SK-N-SH (cell line): ENCODE results near the gene ID1. TPM values are rescaled to one million over a fixed set of nuclear protein-coding genes. Genes with fewer than 3 reads are reported as not detected.
A peak's percentile ranks its signal among the peaks of the same experiment; 100 is the strongest.

ENCODE experiments used
- CTCF ChIA-PET: fragments of 300-600, 350-600 bp; formaldehyde crosslinking; extraction: SDS; loops from one replicate; lab custom pipeline; 2021; lab: Yijun Ruan, JAX
- POLR2A ChIA-PET: fragments of 350-600 bp; sonication (Branson Sonifier 250); formaldehyde crosslinking; extraction: SDS; loops from one replicate; lab custom pipeline; 2020; ENCODE audit warnings: antibody characterized with exemption, inconsistent platforms; lab: Yijun Ruan, JAX
- DNase-seq: peaks from one replicate; pipeline ENCODE4 v3.0.0; 2012
- H2AFZ ChIP-seq: fragments of 200-600 bp; sonication (generic); 2 replicates; pipeline ENCODE4 v1.8.1; 2016; ENCODE audit warnings: antibody characterized with exemption, mild to moderate bottlenecking, low read depth
- H3F3A ChIP-seq: fragments of 200-600 bp; sonication (generic); replicated peaks from 2 replicates; pipeline ENCODE3; 2016; ENCODE audit warnings: antibody characterized with exemption, mild to moderate bottlenecking; ENCODE audit not compliant: insufficient read depth
- H3K27ac ChIP-seq, 2 experiments: fragments of 200-500 bp in 1 of 2; fragments of 200-600 bp in 1 of 2; sonication (Bioruptor generic) in 1 of 2; sonication (generic), shearing (Covaris generic) in 1 of 2; 2 replicates each; pipeline versions ENCODE4 v1.5.1 to v1.6.1; 2014 to 2016; ENCODE audit warnings: low read depth in 2 of 2, inconsistent platforms in 1 of 2, low read length in 1 of 2, mild to moderate bottlenecking in 1 of 2, mixed read lengths in 1 of 2
- H3K27me3 ChIP-seq: fragments of 200-600 bp; sonication (generic), shearing (Covaris generic); 2 replicates; pipeline ENCODE4 v1.6.1; 2016; ENCODE audit warnings: mixed run types; ENCODE audit not compliant: insufficient read depth
- H3K36me3 ChIP-seq, 2 experiments: fragments of 200-500 bp in 1 of 2; fragments of 200-600 bp in 1 of 2; sonication (Bioruptor generic) in 1 of 2; sonication (generic) in 1 of 2; replicated peaks in 1 of 2; 2 replicates each; pipeline versions ENCODE3 to v1.5.1; 2014 to 2016; ENCODE audit warnings: low read length in 1 of 2, mild to moderate bottlenecking in 1 of 2; ENCODE audit not compliant: insufficient read depth in 2 of 2, control insufficient read depth in 1 of 2
- H3K4me1 ChIP-seq, 2 experiments: fragments of 200-500 bp in 1 of 2; fragments of 200-600 bp in 1 of 2; sonication (Bioruptor generic) in 1 of 2; sonication (generic), shearing (Covaris generic) in 1 of 2; 2 replicates each; pipeline versions ENCODE4 v1.5.1 to v1.6.1; 2014 to 2016; ENCODE audit warnings: low read depth in 1 of 2, low read length in 1 of 2, mixed run types in 1 of 2; ENCODE audit not compliant: insufficient read depth in 2 of 2, control insufficient read depth in 1 of 2
- H3K4me2 ChIP-seq: fragments of 200-600 bp; sonication (generic), shearing (Covaris generic); 2 replicates; pipeline ENCODE4 v1.6.1; 2017; ENCODE audit warnings: mixed run types
- H3K4me3 ChIP-seq, 2 experiments: fragments of 200-500 bp in 1 of 2; fragments of 200-600 bp in 1 of 2; sonication (Bioruptor generic) in 1 of 2; sonication (generic), shearing (Covaris generic) in 1 of 2; 2 replicates each; pipeline versions ENCODE4 v1.5.1 to v1.8.1; 2014 to 2016; ENCODE audit warnings: low read depth in 2 of 2, inconsistent platforms in 1 of 2, low read length in 1 of 2, mild to moderate bottlenecking in 1 of 2, mixed read lengths in 1 of 2, moderate library complexity in 1 of 2
- H3K79me2 ChIP-seq: fragments of 200-600 bp; sonication (generic); 2 replicates; pipeline ENCODE4 v1.8.1; 2017; ENCODE audit warnings: mild to moderate bottlenecking; ENCODE audit not compliant: insufficient read depth
- H3K9ac ChIP-seq: fragments of 200-600 bp; sonication (generic); 2 replicates; pipeline ENCODE4 v1.6.1; 2017; ENCODE audit warnings: mixed run types
- H3K9me2 ChIP-seq: fragments of 200-600 bp; sonication (generic); 2 replicates; pipeline ENCODE4 v1.6.1; 2017; ENCODE audit warnings: mixed run types
- H3K9me3 ChIP-seq: fragments of 200-600 bp; sonication (generic); 2 replicates; pipeline ENCODE4 v1.6.1; 2017; ENCODE audit warnings: mixed run types, mild to moderate bottlenecking, moderate library complexity
- H4K20me1 ChIP-seq: fragments of 200-600 bp; sonication (generic); 2 replicates; pipeline ENCODE4 v1.6.1; 2017; ENCODE audit warnings: mild to moderate bottlenecking, mixed run types; ENCODE audit not compliant: insufficient read depth
- CHD2 ChIP-seq: fragments of 150-350 bp; IDR thresholded peaks from 2 replicates; pipeline ENCODE4 v1.6.1; 2018; ENCODE audit warnings: low read length; ENCODE audit not compliant: partially characterized antibody
- EZH2phosphoT487 ChIP-seq: fragments of 200-600 bp; sonication (generic); IDR thresholded peaks from 2 replicates; pipeline ENCODE4 v1.6.1; 2017; ENCODE audit warnings: low read depth, mixed run types, mild to moderate bottlenecking, antibody characterized with exemption, moderate library complexity, borderline replicate concordance
- FOSL2 ChIP-seq: IDR thresholded peaks from 2 replicates; pipeline ENCODE4 v1.4.0; 2012; ENCODE audit warnings: low read depth, mild to moderate bottlenecking, moderate library complexity, borderline replicate concordance
- GABPA ChIP-seq: IDR thresholded peaks from 2 replicates; pipeline ENCODE4 v1.4.0; 2012; ENCODE audit warnings: low read depth, mild to moderate bottlenecking
- JUND ChIP-seq: IDR thresholded peaks from 2 replicates; pipeline ENCODE4 v1.4.0; 2012
- MEF2A ChIP-seq: IDR thresholded peaks from 2 replicates; pipeline ENCODE4 v1.4.0; 2012; ENCODE audit warnings: low read depth, borderline replicate concordance
- NRF1 ChIP-seq: IDR thresholded peaks from 2 replicates; pipeline ENCODE4 v1.6.1; 2012; ENCODE audit warnings: low read depth, mild to moderate bottlenecking, low read length
- RAD21 ChIP-seq: IDR thresholded peaks from 2 replicates; pipeline ENCODE4 v1.6.1; 2012; ENCODE audit warnings: mild to moderate bottlenecking, low read length
- RXRA ChIP-seq: IDR thresholded peaks from 2 replicates; pipeline ENCODE4 v1.4.0; 2012; ENCODE audit warnings: low read depth, mild to moderate bottlenecking, borderline replicate concordance
- SIN3A ChIP-seq: IDR thresholded peaks from 2 replicates; pipeline ENCODE4 v1.6.1; 2012; ENCODE audit warnings: low read depth, mild to moderate bottlenecking, low read length, moderate library complexity, borderline replicate concordance
- SMC3 ChIP-seq: IDR thresholded peaks from 2 replicates; pipeline ENCODE4 v1.6.1; 2012; ENCODE audit warnings: low read depth, low read length, improper control_type of control experiment
- TEAD4 ChIP-seq: IDR thresholded peaks from 2 replicates; pipeline ENCODE4 v1.4.0; 2012; ENCODE audit warnings: mild to moderate bottlenecking, borderline replicate concordance; ENCODE audit not compliant: insufficient read depth
- YY1 ChIP-seq: IDR thresholded peaks from 2 replicates; pipeline ENCODE4 v1.4.0; 2012; ENCODE audit warnings: low read depth, mild to moderate bottlenecking
- WGBS: methylation state at CpG from one replicate; pipeline ENCODE4 v1.1.6; 2017; ENCODE audit warnings: low lambda C conversion rate; 5-methylcytosine and 5-hydroxymethylcytosine counted together
- polyA plus RNA-seq, 3 experiments: library from polyadenylated mRNA; depleted of rRNA; stranded (reverse); fragments of >200 nt; gene quantifications; 2 replicates each; pipeline ENCODE4 v1.2.3, GENCODE V29; 2012
- TF ChIP-seq, protein P1 (sequence below): fragments of 150-350 bp; IDR thresholded peaks from 2 replicates; pipeline ENCODE4 v1.6.1; 2016; ENCODE audit warnings: mild to moderate bottlenecking, low read depth, low read length
- TF ChIP-seq, protein P2 (sequence below): fragments of 200-600 bp; sonication (generic); IDR thresholded peaks from 2 replicates; pipeline ENCODE4 v1.6.1; 2017; ENCODE audit warnings: antibody characterized with exemption, mild to moderate bottlenecking, moderate library complexity
- TF ChIP-seq, protein P3 (sequence below): IDR thresholded peaks from 2 replicates; pipeline ENCODE4 v1.4.0; 2012; ENCODE audit warnings: low read depth, borderline replicate concordance
- TF ChIP-seq, protein P4 (sequence below): IDR thresholded peaks from 2 replicates; pipeline ENCODE4 v1.4.0; 2012; ENCODE audit warnings: low read depth

ID1 gene
- polyA plus RNA-seq, 1 of the 3 experiments (the other 2 are of a cell fraction) = 493 TPM

- Histone ChIP-seq H4K20me1 (no peaks in the 10 kb centered on the region), H3K9me3 (no peaks in the 10 kb centered on the region), H3K9me2 (no peaks in the 10 kb centered on the region), H3K9ac (peak overlapping the region; percentile 48; the same call in 1 of the 2 replicates), H3K27me3 (no peaks in the 10 kb centered on the region), H3F3A (peaks cover 64% of the 10 kb centered on the region), H3K4me2 (peak overlapping the region; percentile 49; the same call in 1 of the 2 replicates), H3K4me3 (peak overlapping the region in 1 of 2 experiments; percentile 49; a peak in 1 of 4 replicates), H3K79me2 (peaks cover 17% of the 10 kb centered on the region; the same call in 1 of the 2 replicates), H3K27ac (peak overlapping the region; percentile 93 to 99), H3K4me1 (peaks cover 45 to 65% of the 10 kb centered on the region in 2 experiments), H3K36me3 (peaks cover 16 to 17% of the 10 kb centered on the region in 2 experiments), H2AFZ (no peak overlapping the region)
- POLR2A ChIA-PET = interaction anchor here (0.5 to 8.9 kb wide), 8 partner anchors 22 to 948 kb away, joined by 3 to 181 read pairs (median 6); partner anchors contain the start of genes ID1 and TPX2
- 20% methylated on average over 8 of the region's 10 CpGs for WGBS
- TF ChIP-seq RAD21 (peak; percentile 68), FOSL2 (no peak), CHD2 (peak; percentile 52), NRF1 (no peak), JUND (no peak; the same call in 1 of the 2 replicates), RXRA (no peak), SIN3A (no peak), YY1 (no peak), TEAD4 (no peak), EZH2phosphoT487 (no peak), GABPA (no peak), MEF2A (no peak), SMC3 (peak; percentile 73)
- TF ChIP-seq, protein P1, sequence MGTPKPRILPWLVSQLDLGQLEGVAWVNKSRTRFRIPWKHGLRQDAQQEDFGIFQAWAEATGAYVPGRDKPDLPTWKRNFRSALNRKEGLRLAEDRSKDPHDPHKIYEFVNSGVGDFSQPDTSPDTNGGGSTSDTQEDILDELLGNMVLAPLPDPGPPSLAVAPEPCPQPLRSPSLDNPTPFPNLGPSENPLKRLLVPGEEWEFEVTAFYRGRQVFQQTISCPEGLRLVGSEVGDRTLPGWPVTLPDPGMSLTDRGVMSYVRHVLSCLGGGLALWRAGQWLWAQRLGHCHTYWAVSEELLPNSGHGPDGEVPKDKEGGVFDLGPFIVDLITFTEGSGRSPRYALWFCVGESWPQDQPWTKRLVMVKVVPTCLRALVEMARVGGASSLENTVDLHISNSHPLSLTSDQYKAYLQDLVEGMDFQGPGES = no peak
- TF ChIP-seq, protein P2, sequence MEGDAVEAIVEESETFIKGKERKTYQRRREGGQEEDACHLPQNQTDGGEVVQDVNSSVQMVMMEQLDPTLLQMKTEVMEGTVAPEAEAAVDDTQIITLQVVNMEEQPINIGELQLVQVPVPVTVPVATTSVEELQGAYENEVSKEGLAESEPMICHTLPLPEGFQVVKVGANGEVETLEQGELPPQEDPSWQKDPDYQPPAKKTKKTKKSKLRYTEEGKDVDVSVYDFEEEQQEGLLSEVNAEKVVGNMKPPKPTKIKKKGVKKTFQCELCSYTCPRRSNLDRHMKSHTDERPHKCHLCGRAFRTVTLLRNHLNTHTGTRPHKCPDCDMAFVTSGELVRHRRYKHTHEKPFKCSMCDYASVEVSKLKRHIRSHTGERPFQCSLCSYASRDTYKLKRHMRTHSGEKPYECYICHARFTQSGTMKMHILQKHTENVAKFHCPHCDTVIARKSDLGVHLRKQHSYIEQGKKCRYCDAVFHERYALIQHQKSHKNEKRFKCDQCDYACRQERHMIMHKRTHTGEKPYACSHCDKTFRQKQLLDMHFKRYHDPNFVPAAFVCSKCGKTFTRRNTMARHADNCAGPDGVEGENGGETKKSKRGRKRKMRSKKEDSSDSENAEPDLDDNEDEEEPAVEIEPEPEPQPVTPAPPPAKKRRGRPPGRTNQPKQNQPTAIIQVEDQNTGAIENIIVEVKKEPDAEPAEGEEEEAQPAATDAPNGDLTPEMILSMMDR = peak; percentile 93
- TF ChIP-seq, protein P3, sequence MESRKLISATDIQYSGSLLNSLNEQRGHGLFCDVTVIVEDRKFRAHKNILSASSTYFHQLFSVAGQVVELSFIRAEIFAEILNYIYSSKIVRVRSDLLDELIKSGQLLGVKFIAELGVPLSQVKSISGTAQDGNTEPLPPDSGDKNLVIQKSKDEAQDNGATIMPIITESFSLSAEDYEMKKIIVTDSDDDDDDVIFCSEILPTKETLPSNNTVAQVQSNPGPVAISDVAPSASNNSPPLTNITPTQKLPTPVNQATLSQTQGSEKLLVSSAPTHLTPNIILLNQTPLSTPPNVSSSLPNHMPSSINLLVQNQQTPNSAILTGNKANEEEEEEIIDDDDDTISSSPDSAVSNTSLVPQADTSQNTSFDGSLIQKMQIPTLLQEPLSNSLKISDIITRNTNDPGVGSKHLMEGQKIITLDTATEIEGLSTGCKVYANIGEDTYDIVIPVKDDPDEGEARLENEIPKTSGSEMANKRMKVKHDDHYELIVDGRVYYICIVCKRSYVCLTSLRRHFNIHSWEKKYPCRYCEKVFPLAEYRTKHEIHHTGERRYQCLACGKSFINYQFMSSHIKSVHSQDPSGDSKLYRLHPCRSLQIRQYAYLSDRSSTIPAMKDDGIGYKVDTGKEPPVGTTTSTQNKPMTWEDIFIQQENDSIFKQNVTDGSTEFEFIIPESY = no peak
- TF ChIP-seq, protein P4, sequence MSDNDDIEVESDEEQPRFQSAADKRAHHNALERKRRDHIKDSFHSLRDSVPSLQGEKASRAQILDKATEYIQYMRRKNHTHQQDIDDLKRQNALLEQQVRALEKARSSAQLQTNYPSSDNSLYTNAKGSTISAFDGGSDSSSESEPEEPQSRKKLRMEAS = peak; percentile 25; the same call in 1 of the 2 replicates
- CTCF ChIA-PET = interaction anchor here (0.6 to 31.0 kb wide), 26 partner anchors 8 to 459 kb away, joined by 3 to 1802 read pairs (median 4); partner anchors contain the start of gene ID1
- peak; percentile 70 for DNase-seq
These were observed 35.7 kb upstream of the ID1 start for GRCh38 chr20:31569163-31570020.
